GM21528 (cell line): Measurements from ENCODE around the gene CABP1.
A peak's percentile ranks its signal among the peaks of the same experiment; 100 is the strongest.
"Not testable (repeated sequence)": the region's sequence is repeated elsewhere in the genome, so short reads cannot be mapped to it uniquely, and the experiment has no call there.

Experiments
- ATAC-seq: cut with Tn5 transposase; IDR thresholded peaks from one replicate; pipeline ENCODE4 v1.9.1; 2021; ENCODE audit warnings: mild to moderate bottlenecking, moderate library complexity; ENCODE audit not compliant: unreplicated experiment, low FRiP score

CABP1 gene

GRCh38 chr12:120663741-120664140 is 23.3 kb downstream of the CABP1 start:
- no peak for ATAC-seq

- no peak for ATAC-seq
Measured at GRCh38 chr12:120666571-120667390, 26.4 kb downstream of the CABP1 start.

GRCh38 chr12:120668091-120668867 is 27.9 kb downstream of the CABP1 start:
- ATAC-seq, result no peak

- ATAC-seq, result peak; percentile 48
Measured at GRCh38 chr12:120668868-120669840, 28.7 kb downstream of the CABP1 start.

- not testable (repeated sequence) for ATAC-seq
Measured at GRCh38 chr12:120670237-120670636, 29.8 kb downstream of the CABP1 start.

GRCh38 chr12:120670667-120671066 is 30.2 kb downstream of the CABP1 start:
- no peak for ATAC-seq

GRCh38 chr12:120674097-120674636 is 33.7 kb downstream of the CABP1 start:
- no peak for ATAC-seq

- ATAC-seq, result peak; percentile 54
Measured at GRCh38 chr12:120677765-120678473, 37.5 kb downstream of the CABP1 start.

GRCh38 chr12:120678572-120678971 is 38.1 kb downstream of the CABP1 start:
- no peak for ATAC-seq

GRCh38 chr12:120680165-120680738 is 39.8 kb downstream of the CABP1 start:
- no peak for ATAC-seq

- no peak for ATAC-seq
Measured at GRCh38 chr12:120684523-120684932, 44.1 kb downstream of the CABP1 start.

GRCh38 chr12:120685522-120685921 is 45.1 kb downstream of the CABP1 start:
- ATAC-seq, result no peak

- peak; percentile 66 for ATAC-seq
Measured at GRCh38 chr12:120686151-120686689, 45.8 kb downstream of the CABP1 start.

GRCh38 chr12:120686690-120687577 is 46.5 kb downstream of the CABP1 start, which contains the start of gene MLEC:
MLEC (plus strand) TSS chr12:120687149; CDS start chr12:120687297, 148 bp downstream.
- peak; percentile 69 for ATAC-seq

- no peak for ATAC-seq
Measured at GRCh38 chr12:120687578-120688289, 47.3 kb downstream of the CABP1 start.

GRCh38 chr12:120688527-120689071 is 48.2 kb downstream of the CABP1 start:
- no peak for ATAC-seq
